LHCN-M2 (cell line): Measurements from ENCODE around the gene FILIP1L. TPM values are rescaled to one million over a fixed set of nuclear protein-coding genes. Genes with fewer than 3 reads are reported as not detected.
A peak's percentile ranks its signal among the peaks of the same experiment; 100 is the strongest.
"Not testable (repeated sequence)": the region's sequence is repeated elsewhere in the genome, so short reads cannot be mapped to it uniquely, and the experiment has no call there.

Experiments used
- DNase-seq: peaks from one replicate; pipeline ENCODE4 v3.0.0-alpha.2; 2012; ENCODE audit warnings: low read depth
- total RNA-seq: library from RNA; depleted of rRNA; stranded (reverse); fragments of >200 nt; gene quantifications from 2 replicates; pipeline ENCODE4 v1.2.3, GENCODE V29; 2014

The FILIP1L gene
- total RNA-seq, 1 experiment from 2014 or later, result 2.2 TPM

DNA sequence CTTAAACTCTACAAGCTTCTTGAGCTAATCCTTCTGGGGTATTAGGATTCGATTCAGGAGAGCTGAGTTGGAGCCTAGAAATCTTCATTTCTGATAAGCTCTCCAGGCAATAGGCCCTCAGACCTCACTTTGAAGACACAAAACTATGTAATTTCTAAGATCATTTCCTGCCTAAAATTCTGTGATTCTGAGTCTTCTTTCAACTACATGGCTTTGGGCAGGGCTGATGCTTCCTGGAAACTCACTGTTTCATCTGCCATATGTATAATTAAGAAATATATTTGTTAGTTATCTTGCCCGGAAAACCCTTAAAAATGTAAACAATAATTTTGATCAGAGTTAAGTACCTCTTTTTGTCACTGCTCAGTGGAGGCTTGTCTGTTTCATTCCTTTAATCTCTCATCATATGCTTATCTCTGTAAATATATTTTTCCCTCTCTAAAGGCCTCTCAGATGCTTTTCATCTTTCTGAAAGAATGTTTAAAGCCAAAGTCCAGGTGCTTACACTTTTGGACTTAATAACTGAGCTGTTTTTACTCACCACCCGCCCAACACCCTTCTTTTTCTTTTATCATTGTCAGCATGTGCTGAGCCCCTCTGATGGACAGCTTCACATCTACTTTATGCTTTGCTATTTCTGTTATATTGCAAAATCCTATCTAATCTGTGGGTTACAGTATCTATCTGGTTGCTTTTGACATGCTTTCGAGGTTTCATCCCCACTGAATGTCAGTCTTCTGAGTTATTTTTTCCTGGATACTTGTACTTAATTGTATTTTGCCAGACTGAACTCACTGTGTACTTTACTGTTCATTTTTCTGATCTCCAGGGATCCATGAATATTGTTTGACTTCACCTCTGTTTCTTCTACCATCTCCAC lies 38.2 kb downstream of the FILIP1L start:
- no peak for DNase-seq

DNA sequence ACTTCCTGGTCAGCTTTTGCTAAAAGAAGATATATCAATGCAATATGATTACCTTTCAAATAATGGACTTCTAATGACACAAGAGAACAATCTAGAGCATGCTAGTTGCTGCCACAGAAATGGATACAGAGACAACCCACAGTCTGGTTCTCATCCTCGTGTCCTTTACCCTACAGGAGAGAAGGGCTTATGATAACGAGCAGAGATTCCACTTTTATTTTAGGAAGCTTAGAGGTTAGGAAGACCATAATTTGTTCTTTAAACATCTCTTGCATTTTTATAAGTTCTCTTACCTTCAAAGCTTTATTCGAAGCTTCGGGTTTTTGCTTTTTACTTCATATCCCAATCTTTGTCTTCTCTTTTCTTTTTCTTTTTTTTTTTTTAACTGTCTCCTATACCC lies 39.1 kb downstream of the FILIP1L start:
- DNase-seq, result no peak

DNA sequence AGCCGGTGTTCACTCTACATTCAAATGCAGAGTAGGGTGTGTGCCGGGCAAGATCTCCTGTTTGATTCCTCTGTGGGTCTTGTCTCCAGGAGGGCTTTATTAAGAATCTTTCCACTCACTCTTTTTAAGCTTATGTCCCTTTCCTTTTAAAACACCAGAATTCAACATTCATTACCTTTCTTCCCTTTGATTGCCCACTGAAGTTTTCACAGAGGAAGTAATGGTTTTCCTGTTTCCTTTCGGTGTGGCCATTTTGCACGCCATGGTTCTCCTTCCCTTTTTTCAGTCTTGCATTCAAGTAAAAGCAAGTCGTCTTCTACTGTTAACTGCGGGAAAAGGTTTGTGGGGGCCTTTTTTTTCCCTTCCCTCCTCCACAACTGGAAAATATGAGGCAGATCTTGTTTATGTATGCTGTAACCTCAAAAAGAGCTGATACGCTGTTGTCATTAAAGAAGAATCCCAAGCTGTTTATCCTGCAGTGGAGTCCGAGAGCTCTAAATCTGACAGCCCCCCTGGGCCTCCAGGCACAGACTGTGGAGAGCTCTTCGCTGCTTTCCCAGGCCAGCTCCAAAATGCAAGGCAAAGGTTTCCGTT lies 40.5 kb downstream of the FILIP1L start:
- no peak for DNase-seq

- no peak for DNase-seq
These were observed 41.1 kb downstream of the FILIP1L start for GRCh38 chr3:100073049-100073713.

DNA sequence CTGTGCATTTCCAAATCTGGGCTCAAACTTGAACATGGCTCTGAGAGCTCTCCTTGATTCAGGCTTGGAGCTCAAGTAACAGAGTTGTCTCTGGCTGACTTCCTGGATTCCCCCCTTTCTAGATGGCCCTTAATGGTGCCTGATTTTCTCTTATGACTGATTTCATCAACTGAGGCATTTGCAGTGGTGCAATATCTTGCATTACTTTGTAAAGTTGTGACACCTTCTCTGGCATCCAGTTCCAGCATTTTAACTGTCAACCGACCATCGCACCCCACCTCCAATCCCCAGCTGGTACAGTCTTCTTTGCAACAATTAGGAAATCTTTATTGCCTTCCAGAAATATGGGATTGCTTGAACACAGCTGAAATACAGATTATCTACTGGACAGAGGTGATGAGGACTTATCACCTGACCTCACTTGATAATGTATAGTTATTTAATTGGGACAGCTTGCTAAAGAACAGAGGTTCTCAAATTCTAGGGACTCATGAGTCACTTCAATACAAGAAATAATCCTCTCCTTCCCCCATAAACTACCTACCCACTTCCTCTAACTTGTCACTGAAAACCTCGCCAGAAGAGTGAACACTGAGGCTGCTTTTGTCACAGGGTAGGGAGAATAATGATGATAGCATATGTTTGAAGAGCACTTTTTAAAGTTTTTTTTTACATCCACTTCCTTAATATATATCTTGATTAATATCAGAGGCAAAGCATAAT lies 41.8 kb downstream of the FILIP1L start:
- no peak for DNase-seq

GRCh38 chr3:100069472-100069871 lies 44.8 kb downstream of the FILIP1L start:
- no peak for DNase-seq

- DNase-seq, result peak; percentile 66
These were observed 45.5 kb downstream of the FILIP1L start for GRCh38 chr3:100068826-100069225.

GRCh38 chr3:100067589-100067988 lies 46.7 kb downstream of the FILIP1L start:
- DNase-seq, result no peak

GRCh38 chr3:100063929-100064461 lies 50.3 kb downstream of the FILIP1L start:
- DNase-seq, result no peak

- no peak for DNase-seq
These were observed 51.6 kb downstream of the FILIP1L start for GRCh38 chr3:100062665-100063064.

GRCh38 chr3:100060685-100061484 lies 53.4 kb downstream of the FILIP1L start:
- DNase-seq, result no peak

- DNase-seq, result no peak
These were observed 54.8 kb downstream of the FILIP1L start for GRCh38 chr3:100059472-100059871.

GRCh38 chr3:100057716-100058575 lies 56.4 kb downstream of the FILIP1L start:
- DNase-seq, result no peak

DNA sequence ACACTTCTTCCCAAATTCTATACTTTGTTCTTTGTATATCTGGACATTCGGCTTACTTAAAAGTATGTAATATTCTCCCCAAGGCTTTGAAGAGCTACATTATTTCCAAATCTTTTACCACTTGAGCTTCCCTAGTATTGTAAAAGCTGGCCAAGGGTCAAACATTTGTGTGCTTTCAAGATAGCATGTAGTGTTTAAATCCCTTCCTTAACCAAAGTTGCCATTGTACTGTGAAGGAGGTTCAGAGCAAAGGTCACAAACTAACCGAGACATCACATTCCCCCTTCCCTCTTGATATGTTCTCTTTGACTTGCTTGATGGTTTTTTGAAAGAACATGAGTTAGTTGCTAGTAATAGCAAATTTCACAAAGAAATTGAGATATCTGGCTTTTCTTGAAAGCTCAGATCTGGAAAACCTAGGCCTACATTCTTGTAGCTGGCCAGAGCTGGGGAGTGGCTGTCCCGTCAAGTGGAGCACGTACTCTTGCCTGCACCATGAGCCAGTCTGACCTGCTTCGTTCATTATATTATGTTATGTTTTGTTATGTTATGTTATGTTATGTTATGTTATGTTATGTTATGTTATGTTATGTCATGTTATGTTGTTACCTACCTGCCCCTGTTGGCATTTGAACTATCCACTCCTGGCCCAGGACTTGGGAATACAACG lies 60.2 kb downstream of the FILIP1L start:
- no peak for DNase-seq

- not testable (repeated sequence) for DNase-seq
These were observed 62.8 kb downstream of the FILIP1L start for GRCh38 chr3:100051513-100051912.

GRCh38 chr3:100048248-100048647 lies 66.1 kb downstream of the FILIP1L start:
- DNase-seq, result no peak

DNA sequence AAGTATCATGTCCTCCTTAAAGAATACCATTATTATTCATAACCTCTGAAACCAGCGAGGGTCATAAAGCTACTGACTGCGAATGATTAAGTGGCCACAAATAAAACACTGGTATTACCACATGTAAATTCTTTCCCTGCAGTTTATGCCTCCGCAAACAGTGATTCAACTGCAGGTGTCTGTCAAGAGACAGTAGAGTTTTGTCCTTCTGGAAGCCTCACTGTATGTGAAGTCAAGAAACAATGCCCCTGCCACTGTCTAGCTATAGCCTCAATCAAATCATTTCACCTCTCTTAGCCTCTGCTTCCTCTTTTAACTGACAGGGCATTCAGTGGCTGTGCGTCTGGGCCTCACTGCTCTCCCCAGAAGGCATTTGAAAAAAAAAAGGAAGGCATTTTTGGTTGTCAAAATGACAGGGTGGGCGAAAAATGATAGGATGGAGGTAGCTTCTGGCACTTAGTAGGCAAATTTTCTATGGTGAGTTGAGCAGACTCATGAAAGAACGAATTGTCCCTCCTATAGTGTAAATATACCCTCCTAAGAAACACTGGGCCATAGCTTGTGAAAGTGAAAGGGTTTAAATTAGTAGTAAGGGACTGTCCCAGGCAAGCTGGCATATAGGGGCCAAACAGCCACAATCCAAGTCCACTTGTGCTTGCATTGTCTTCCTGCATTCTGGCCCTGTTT lies 66.7 kb downstream of the FILIP1L start:
- peak; percentile 92 for DNase-seq

GRCh38 chr3:100046986-100047385 lies 67.3 kb downstream of the FILIP1L start:
- DNase-seq, result no peak

- peak; percentile 90 for DNase-seq
These were observed 68.6 kb downstream of the FILIP1L start for GRCh38 chr3:100045696-100046095.
